Neural cell (in vitro differentiated cells): ENCODE data around the gene SOAT1. TPM values are rescaled to one million over a fixed set of nuclear protein-coding genes. Genes with fewer than 3 reads are reported as not detected.
"Not testable (repeated sequence)": the region's sequence is repeated elsewhere in the genome, so short reads cannot be mapped to it uniquely, and the experiment has no call there.

Experiments
- H2AFZ ChIP-seq: fragments of 200-600, 300-800 bp; sonication (generic), shearing (Covaris generic); 2 replicates; pipeline ENCODE4 v1.6.0; 2014; ENCODE audit warnings: low read depth, mild to moderate bottlenecking, antibody characterized with exemption, low read length, moderate library complexity
- H3F3A ChIP-seq: fragments of 200-600 bp; shearing (Covaris generic); 2 replicates; pipeline ENCODE4 v1.6.1; 2016; ENCODE audit warnings: mild to moderate bottlenecking, moderate library complexity, mixed read lengths, antibody characterized with exemption, low read length; ENCODE audit not compliant: insufficient read depth, poor library complexity, severe bottlenecking
- H3K27ac ChIP-seq: fragments of 200-600, 300-800 bp; sonication (generic), shearing (Covaris generic); 2 replicates; pipeline ENCODE4 v1.5.1; 2014; ENCODE audit warnings: mild to moderate bottlenecking, low read length, moderate library complexity
- H3K27me3 ChIP-seq: fragments of 300-800, 200-600 bp; sonication (generic), shearing (Covaris generic); 2 replicates; pipeline ENCODE4 v1.6.0; 2014; ENCODE audit warnings: mild to moderate bottlenecking, low read depth, low read length, moderate library complexity; ENCODE audit not compliant: insufficient read depth
- H3K36me3 ChIP-seq: fragments of 300-800, 200-600 bp; sonication (generic), shearing (Covaris generic); 2 replicates; pipeline ENCODE4 v1.5.1; 2014; ENCODE audit warnings: mild to moderate bottlenecking, antibody characterized with exemption, low read length, moderate library complexity; ENCODE audit not compliant: insufficient read depth
- H3K4me2 ChIP-seq: fragments of 300-800, 200-600 bp; sonication (generic), shearing (Covaris generic); 2 replicates; pipeline ENCODE4 v1.6.0; 2014; ENCODE audit warnings: mild to moderate bottlenecking, low read length
- H3K4me3 ChIP-seq: fragments of 300-800, 200-600 bp; sonication (generic), shearing (Covaris generic); 2 replicates; pipeline ENCODE4 v1.5.1; 2014; ENCODE audit warnings: mild to moderate bottlenecking, low read length, moderate library complexity
- H3K79me2 ChIP-seq: fragments of 200-600 bp; shearing (Covaris generic); replicated peaks from 2 replicates; pipeline ENCODE4 v1.6.0; 2014; ENCODE audit warnings: mild to moderate bottlenecking, low read length, moderate library complexity; ENCODE audit not compliant: insufficient read depth
- H3K9ac ChIP-seq: fragments of 300-800, 200-600 bp; sonication (generic), shearing (Covaris generic); 2 replicates; pipeline ENCODE4 v1.6.1; 2016; ENCODE audit warnings: mild to moderate bottlenecking, low read length, mixed read lengths
- H3K9me2 ChIP-seq: fragments of 200-600 bp; shearing (Covaris generic); 2 replicates; pipeline ENCODE4 v1.6.1; 2016; ENCODE audit warnings: mild to moderate bottlenecking, low read length, mixed read lengths; ENCODE audit not compliant: insufficient read depth
- H3K9me3 ChIP-seq: fragments of 200-600, 300-800 bp; sonication (generic), shearing (Covaris generic); 2 replicates; pipeline ENCODE4 v1.6.1; 2016; ENCODE audit warnings: mild to moderate bottlenecking, mixed run types, low read length, moderate library complexity, mixed read lengths
- H4K20me1 ChIP-seq: fragments of 200-600 bp; shearing (Covaris generic); 2 replicates; pipeline ENCODE4 v1.6.1; 2016; ENCODE audit warnings: mild to moderate bottlenecking, mixed run types; ENCODE audit not compliant: insufficient read depth
- EP300 ChIP-seq: fragments of 450-650 bp; conservative IDR thresholded peaks from 2 replicates; pipeline ENCODE4 v1.6.1; 2014; ENCODE audit warnings: antibody characterized with exemption, mild to moderate bottlenecking, moderate library complexity; ENCODE audit not compliant: poor library complexity, severe bottlenecking
- EZH2 ChIP-seq: fragments of 200-600, 300-800 bp; shearing (Covaris generic), sonication (generic); IDR thresholded peaks from 2 replicates; pipeline ENCODE4 v1.6.1; 2014; ENCODE audit warnings: antibody characterized with exemption, low read length, borderline replicate concordance, mild to moderate bottlenecking; ENCODE audit not compliant: insufficient read depth, poor library complexity, severe bottlenecking
- MXI1 ChIP-seq: fragments of 450-650 bp; conservative IDR thresholded peaks from 2 replicates; pipeline ENCODE4 v1.6.1; 2014; ENCODE audit warnings: antibody characterized with exemption, mild to moderate bottlenecking; ENCODE audit not compliant: poor library complexity, severe bottlenecking
- POLR2AphosphoS5 ChIP-seq: IDR thresholded peaks from 2 replicates; pipeline ENCODE4 v1.6.1; 2012
- RAD21 ChIP-seq: fragments of 450-650 bp; conservative IDR thresholded peaks from 2 replicates; pipeline ENCODE4 v1.6.1; 2014; ENCODE audit warnings: antibody characterized with exemption, mild to moderate bottlenecking, moderate library complexity
- SMC3 ChIP-seq: fragments of 450-650 bp; conservative IDR thresholded peaks from 2 replicates; pipeline ENCODE4 v1.6.1; 2014; ENCODE audit warnings: antibody characterized with exemption, mild to moderate bottlenecking, moderate library complexity; ENCODE audit not compliant: poor library complexity
- TAF1 ChIP-seq: IDR thresholded peaks from 2 replicates; pipeline ENCODE4 v1.6.1; 2012; ENCODE audit warnings: low read depth
- polyA plus RNA-seq: library from polyadenylated mRNA; depleted of rRNA; stranded (reverse); fragments of >200 nt; gene quantifications from 2 replicates; pipeline ENCODE4 v1.2.3, GENCODE V29; 2014
- TF ChIP-seq, protein P1 (sequence below): fragments of 450-650 bp; IDR thresholded peaks from 2 replicates; pipeline ENCODE4 v1.5.1; 2014; ENCODE audit warnings: antibody characterized with exemption, mild to moderate bottlenecking, moderate library complexity; ENCODE audit not compliant: poor library complexity, severe bottlenecking
- TF ChIP-seq, protein P2 (sequence below): IDR thresholded peaks from 2 replicates; pipeline ENCODE4 v1.6.1; 2012; ENCODE audit warnings: borderline replicate concordance

SOAT1 gene
- polyA plus RNA-seq, 1 donor from 2014 or later, result 5.7 TPM

DNA sequence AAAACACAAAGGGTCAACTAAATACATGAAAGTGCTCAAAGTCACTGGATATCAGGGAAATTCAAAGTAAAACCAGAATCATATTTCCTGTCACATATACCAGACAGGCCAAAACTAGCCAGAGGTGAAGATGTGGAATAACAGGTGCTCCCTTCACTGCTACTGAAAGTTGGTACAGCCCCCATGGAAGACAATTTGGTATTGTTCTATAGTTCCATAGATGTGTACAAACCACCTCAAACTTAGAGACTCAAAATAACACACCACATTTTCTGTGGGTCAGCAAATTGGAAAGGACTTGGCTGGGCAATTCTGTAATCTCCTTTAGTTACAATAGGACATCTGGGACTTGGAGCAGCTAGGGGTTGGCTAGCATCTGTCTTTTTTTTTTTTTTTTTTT, 24.5 kb upstream of the SOAT1 start:
- Histone ChIP-seq H3K4me2 (no peak overlapping the region), H3K36me3 (no peaks in the 10 kb centered on the region), H3K9me2 (no peaks in the 10 kb centered on the region), H2AFZ (no peak overlapping the region), H3K27ac (no peak overlapping the region), H3K27me3 (no peaks in the 10 kb centered on the region), H4K20me1 (no peaks in the 10 kb centered on the region), H3K79me2 (no peaks in the 10 kb centered on the region), H3K9ac (no peak overlapping the region), H3K4me3 (no peak overlapping the region), H3F3A (no peaks in the 10 kb centered on the region), H3K9me3 (no peaks in the 10 kb centered on the region)
- TF ChIP-seq, protein P1, sequence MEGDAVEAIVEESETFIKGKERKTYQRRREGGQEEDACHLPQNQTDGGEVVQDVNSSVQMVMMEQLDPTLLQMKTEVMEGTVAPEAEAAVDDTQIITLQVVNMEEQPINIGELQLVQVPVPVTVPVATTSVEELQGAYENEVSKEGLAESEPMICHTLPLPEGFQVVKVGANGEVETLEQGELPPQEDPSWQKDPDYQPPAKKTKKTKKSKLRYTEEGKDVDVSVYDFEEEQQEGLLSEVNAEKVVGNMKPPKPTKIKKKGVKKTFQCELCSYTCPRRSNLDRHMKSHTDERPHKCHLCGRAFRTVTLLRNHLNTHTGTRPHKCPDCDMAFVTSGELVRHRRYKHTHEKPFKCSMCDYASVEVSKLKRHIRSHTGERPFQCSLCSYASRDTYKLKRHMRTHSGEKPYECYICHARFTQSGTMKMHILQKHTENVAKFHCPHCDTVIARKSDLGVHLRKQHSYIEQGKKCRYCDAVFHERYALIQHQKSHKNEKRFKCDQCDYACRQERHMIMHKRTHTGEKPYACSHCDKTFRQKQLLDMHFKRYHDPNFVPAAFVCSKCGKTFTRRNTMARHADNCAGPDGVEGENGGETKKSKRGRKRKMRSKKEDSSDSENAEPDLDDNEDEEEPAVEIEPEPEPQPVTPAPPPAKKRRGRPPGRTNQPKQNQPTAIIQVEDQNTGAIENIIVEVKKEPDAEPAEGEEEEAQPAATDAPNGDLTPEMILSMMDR, result no peak
- no peak for TF ChIP-seq TAF1
- no peak for TF ChIP-seq MXI1
- TF ChIP-seq, protein P2, sequence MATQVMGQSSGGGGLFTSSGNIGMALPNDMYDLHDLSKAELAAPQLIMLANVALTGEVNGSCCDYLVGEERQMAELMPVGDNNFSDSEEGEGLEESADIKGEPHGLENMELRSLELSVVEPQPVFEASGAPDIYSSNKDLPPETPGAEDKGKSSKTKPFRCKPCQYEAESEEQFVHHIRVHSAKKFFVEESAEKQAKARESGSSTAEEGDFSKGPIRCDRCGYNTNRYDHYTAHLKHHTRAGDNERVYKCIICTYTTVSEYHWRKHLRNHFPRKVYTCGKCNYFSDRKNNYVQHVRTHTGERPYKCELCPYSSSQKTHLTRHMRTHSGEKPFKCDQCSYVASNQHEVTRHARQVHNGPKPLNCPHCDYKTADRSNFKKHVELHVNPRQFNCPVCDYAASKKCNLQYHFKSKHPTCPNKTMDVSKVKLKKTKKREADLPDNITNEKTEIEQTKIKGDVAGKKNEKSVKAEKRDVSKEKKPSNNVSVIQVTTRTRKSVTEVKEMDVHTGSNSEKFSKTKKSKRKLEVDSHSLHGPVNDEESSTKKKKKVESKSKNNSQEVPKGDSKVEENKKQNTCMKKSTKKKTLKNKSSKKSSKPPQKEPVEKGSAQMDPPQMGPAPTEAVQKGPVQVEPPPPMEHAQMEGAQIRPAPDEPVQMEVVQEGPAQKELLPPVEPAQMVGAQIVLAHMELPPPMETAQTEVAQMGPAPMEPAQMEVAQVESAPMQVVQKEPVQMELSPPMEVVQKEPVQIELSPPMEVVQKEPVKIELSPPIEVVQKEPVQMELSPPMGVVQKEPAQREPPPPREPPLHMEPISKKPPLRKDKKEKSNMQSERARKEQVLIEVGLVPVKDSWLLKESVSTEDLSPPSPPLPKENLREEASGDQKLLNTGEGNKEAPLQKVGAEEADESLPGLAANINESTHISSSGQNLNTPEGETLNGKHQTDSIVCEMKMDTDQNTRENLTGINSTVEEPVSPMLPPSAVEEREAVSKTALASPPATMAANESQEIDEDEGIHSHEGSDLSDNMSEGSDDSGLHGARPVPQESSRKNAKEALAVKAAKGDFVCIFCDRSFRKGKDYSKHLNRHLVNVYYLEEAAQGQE, result no peak

DNA sequence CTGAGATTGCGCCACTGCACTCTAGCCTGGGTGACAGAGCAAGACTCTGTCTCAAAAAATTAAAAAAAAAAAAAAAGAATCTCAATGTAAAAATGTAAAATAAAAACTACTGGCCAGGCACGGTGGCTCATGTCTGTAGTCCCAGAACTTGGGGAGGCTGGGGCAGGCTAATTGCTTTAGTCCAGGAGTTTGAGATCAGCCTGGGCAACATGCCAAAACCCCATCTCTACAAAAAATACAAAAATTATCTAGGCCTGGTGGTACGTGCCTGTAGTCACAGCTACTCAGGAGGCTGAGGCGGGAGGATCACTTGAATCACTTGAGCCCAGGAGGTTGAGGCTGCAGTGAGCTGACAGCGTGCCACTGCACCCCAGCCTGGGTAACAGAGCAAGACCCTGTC, 19.2 kb upstream of the SOAT1 start:
- not testable (repeated sequence) for H3K9me3 ChIP-seq, H3K27me3 ChIP-seq, H3K9ac ChIP-seq, H3K9me2 ChIP-seq, H3K79me2 ChIP-seq, H3K27ac ChIP-seq, H3K36me3 ChIP-seq, H3F3A ChIP-seq, H4K20me1 ChIP-seq, H2AFZ ChIP-seq, H3K4me2 ChIP-seq, H3K4me3 ChIP-seq

GRCh38 chr1:179278920-179279319, 14.7 kb upstream of the SOAT1 start:
- H3K9me3 ChIP-seq, result no peaks in the 10 kb centered on the region
- H4K20me1 ChIP-seq, result no peaks in the 10 kb centered on the region
- H3K27ac ChIP-seq, result no peak overlapping the region
- TF ChIP-seq TAF1 (no peak), SMC3 (no peak), EZH2 (no peak), RAD21 (no peak), EP300 (no peak), POLR2AphosphoS5 (no peak), MXI1 (no peak)
- TF ChIP-seq, protein P2, result no peak
- H3K4me2 ChIP-seq, result no peak overlapping the region
- H3K4me3 ChIP-seq, result no peak overlapping the region
- H3K36me3 ChIP-seq, result no peaks in the 10 kb centered on the region
- no peak overlapping the region for H2AFZ ChIP-seq
- no peaks in the 10 kb centered on the region for H3K79me2 ChIP-seq
- H3F3A ChIP-seq, result no peaks in the 10 kb centered on the region
- no peaks in the 10 kb centered on the region for H3K27me3 ChIP-seq
- H3K9me2 ChIP-seq, result no peaks in the 10 kb centered on the region
- no peak overlapping the region for H3K9ac ChIP-seq
